Trophoblast cell (in vitro differentiated cells and primary cell): ENCODE results near the gene CD244.

Source experiments
- DNase-seq, 2 donors: peaks; one replicate each; pipeline ENCODE4 v3.0.0-alpha.2; 2016
- H2AFZ ChIP-seq: 2 replicates; pipeline ENCODE4 v1.6.1; 2013; ENCODE audit warnings: low read length, moderate library complexity, mild to moderate bottlenecking; ENCODE audit not compliant: insufficient read depth, poor library complexity
- H2AK5ac ChIP-seq: 2 replicates; pipeline ENCODE4 v1.6.1; 2013; ENCODE audit warnings: mild to moderate bottlenecking, low read length
- H2BK120ac ChIP-seq: 2 replicates; pipeline ENCODE4 v1.6.1; 2013; ENCODE audit warnings: low read length, mild to moderate bottlenecking, moderate library complexity; ENCODE audit not compliant: insufficient read depth, poor library complexity
- H2BK12ac ChIP-seq: 2 replicates; pipeline ENCODE4 v1.6.1; 2013; ENCODE audit warnings: mild to moderate bottlenecking, low read length, moderate library complexity
- H2BK5ac ChIP-seq: 2 replicates; pipeline ENCODE4 v1.6.1; 2013; ENCODE audit warnings: low read length, low read depth, moderate library complexity, mild to moderate bottlenecking; ENCODE audit not compliant: poor library complexity
- H3K14ac ChIP-seq: 2 replicates; pipeline ENCODE4 v1.6.1; 2013; ENCODE audit warnings: mild to moderate bottlenecking, low read length
- H3K18ac ChIP-seq: 2 replicates; pipeline ENCODE4 v1.6.1; 2013; ENCODE audit warnings: mild to moderate bottlenecking, low read length
- H3K23ac ChIP-seq: 2 replicates; pipeline ENCODE4 v1.6.1; 2013; ENCODE audit warnings: low read length
- H3K27ac ChIP-seq: 2 replicates; pipeline ENCODE4 v1.5.1; 2013; ENCODE audit warnings: low read depth, mild to moderate bottlenecking, inconsistent platforms, low read length, moderate library complexity
- H3K27me3 ChIP-seq: 2 replicates; pipeline ENCODE4 v1.6.1; 2013; ENCODE audit warnings: inconsistent platforms, mild to moderate bottlenecking, low read length, moderate library complexity; ENCODE audit not compliant: insufficient read depth
- H3K36me3 ChIP-seq, 2 experiments: 1 replicate in 1 of 2; 2 replicates in 1 of 2; pipeline ENCODE4 v1.6.1; 2013; ENCODE audit warnings: low read length in 2 of 2, mild to moderate bottlenecking in 2 of 2, moderate library complexity in 1 of 2; ENCODE audit not compliant: insufficient read depth in 2 of 2, control insufficient read depth in 1 of 2
- H3K4ac ChIP-seq: 2 replicates; pipeline ENCODE4 v1.6.1; 2013; ENCODE audit warnings: low read depth, mild to moderate bottlenecking, low read length, moderate library complexity
- H3K4me1 ChIP-seq, 2 experiments: 1 replicate in 1 of 2; 2 replicates in 1 of 2; pipeline ENCODE4 v1.6.1; 2013; ENCODE audit warnings: low read length in 2 of 2, mild to moderate bottlenecking in 2 of 2, moderate library complexity in 1 of 2; ENCODE audit not compliant: insufficient read depth in 2 of 2, control insufficient read depth in 1 of 2
- H3K4me2 ChIP-seq: 2 replicates; pipeline ENCODE4 v1.6.1; 2013; ENCODE audit warnings: inconsistent platforms, mild to moderate bottlenecking, low read length, moderate library complexity
- H3K4me3 ChIP-seq: 2 replicates; pipeline ENCODE4 v1.5.1; 2013; ENCODE audit warnings: mild to moderate bottlenecking, low read depth, low read length, inconsistent platforms
- H3K79me1 ChIP-seq: one replicate; pipeline ENCODE4 v1.6.1; 2013; ENCODE audit warnings: low read length
- H3K79me2 ChIP-seq: 2 replicates; pipeline ENCODE4 v1.6.1; 2013; ENCODE audit warnings: low read length, mild to moderate bottlenecking; ENCODE audit not compliant: control insufficient read depth, insufficient read depth, poor library complexity
- H3K9ac ChIP-seq: 2 replicates; pipeline ENCODE4 v1.6.1; 2013; ENCODE audit warnings: mild to moderate bottlenecking, low read length
- H3K9me3 ChIP-seq: 2 replicates; pipeline ENCODE4 v1.6.1; 2013; ENCODE audit warnings: low read depth, mild to moderate bottlenecking, control low read depth, inconsistent platforms, low read length; ENCODE audit not compliant: insufficient read depth
- H4K12ac ChIP-seq: 2 replicates; pipeline ENCODE4 v1.6.1; 2013; ENCODE audit warnings: low read depth, mild to moderate bottlenecking, low read length, moderate library complexity
- H4K8ac ChIP-seq: 2 replicates; pipeline ENCODE4 v1.6.1; 2013; ENCODE audit warnings: low read depth, mild to moderate bottlenecking, low read length, moderate library complexity
- H4K91ac ChIP-seq: one replicate; pipeline ENCODE4 v1.6.1; 2013; ENCODE audit warnings: low read depth, mild to moderate bottlenecking, low read length, moderate library complexity
- WGBS: extraction: QIAGEN DNeasy Blood & Tissue Kit; methylation state at CpG from one replicate; pipeline ENCODE4 v1.1.7; 2013; ENCODE audit warnings: missing lambda C conversion rate; ENCODE audit not compliant: insufficient read length, insufficient coverage; ENCODE audit errors: extremely low coverage; 5-methylcytosine and 5-hydroxymethylcytosine counted together

CD244 gene

GRCh38 chr1:160814856-160815255 lies 47.8 kb downstream of the CD244 start:
- peak; percentile 38 to 54 for DNase-seq
- H4K91ac ChIP-seq = no peak overlapping the region
- H3K4me3 ChIP-seq = no peak overlapping the region
- H3K27me3 ChIP-seq = no peaks in the 10 kb centered on the region
- H2BK5ac ChIP-seq = no peak overlapping the region
- no peaks in the 10 kb centered on the region for H3K9me3 ChIP-seq
- H3K4me2 ChIP-seq = no peak overlapping the region
- H3K36me3 ChIP-seq = no peaks in the 10 kb centered on the region
- no peak overlapping the region for H3K9ac ChIP-seq
- no peak overlapping the region for H3K27ac ChIP-seq
- H3K79me2 ChIP-seq = no peaks in the 10 kb centered on the region
- H3K18ac ChIP-seq = no peak overlapping the region
- H2BK12ac ChIP-seq = no peak overlapping the region
- H2AK5ac ChIP-seq = no peak overlapping the region
- H3K23ac ChIP-seq = no peak overlapping the region
- H4K12ac ChIP-seq = no peak overlapping the region
- no peak overlapping the region for H2BK120ac ChIP-seq
- WGBS = no CpG with 5 or more reads among the region's 8 CpGs
- H4K8ac ChIP-seq = no peak overlapping the region
- H3K14ac ChIP-seq = no peak overlapping the region
- H3K4ac ChIP-seq = no peak overlapping the region
- no peaks in the 10 kb centered on the region for H3K79me1 ChIP-seq
- peaks cover 7 to 14% of the 10 kb centered on the region in 2 experiments for H3K4me1 ChIP-seq
- H2AFZ ChIP-seq = no peak overlapping the region

- no peaks in the 10 kb centered on the region for H3K27me3 ChIP-seq
- H3K4ac ChIP-seq = no peak overlapping the region
- H2AK5ac ChIP-seq = no peak overlapping the region
- no peak overlapping the region for H2AFZ ChIP-seq
- no peak overlapping the region for H4K8ac ChIP-seq
- peaks cover 7 to 14% of the 10 kb centered on the region in 2 experiments for H3K4me1 ChIP-seq
- H3K79me1 ChIP-seq = no peaks in the 10 kb centered on the region
- H3K18ac ChIP-seq = no peak overlapping the region
- H3K9me3 ChIP-seq = no peaks in the 10 kb centered on the region
- WGBS = no CpG with 5 or more reads among the region's 6 CpGs
- DNase-seq = no peak
- H2BK12ac ChIP-seq = no peak overlapping the region
- H3K36me3 ChIP-seq = no peaks in the 10 kb centered on the region
- no peak overlapping the region for H3K4me3 ChIP-seq
- H3K27ac ChIP-seq = no peak overlapping the region
- no peak overlapping the region for H4K12ac ChIP-seq
- no peaks in the 10 kb centered on the region for H3K79me2 ChIP-seq
- H4K91ac ChIP-seq = no peak overlapping the region
- no peak overlapping the region for H3K4me2 ChIP-seq
- H2BK120ac ChIP-seq = no peak overlapping the region
- H2BK5ac ChIP-seq = no peak overlapping the region
- H3K23ac ChIP-seq = no peak overlapping the region
- no peak overlapping the region for H3K9ac ChIP-seq
- H3K14ac ChIP-seq = no peak overlapping the region
Measured at GRCh38 chr1:160814316-160814715, 48.4 kb downstream of the CD244 start.

DNA sequence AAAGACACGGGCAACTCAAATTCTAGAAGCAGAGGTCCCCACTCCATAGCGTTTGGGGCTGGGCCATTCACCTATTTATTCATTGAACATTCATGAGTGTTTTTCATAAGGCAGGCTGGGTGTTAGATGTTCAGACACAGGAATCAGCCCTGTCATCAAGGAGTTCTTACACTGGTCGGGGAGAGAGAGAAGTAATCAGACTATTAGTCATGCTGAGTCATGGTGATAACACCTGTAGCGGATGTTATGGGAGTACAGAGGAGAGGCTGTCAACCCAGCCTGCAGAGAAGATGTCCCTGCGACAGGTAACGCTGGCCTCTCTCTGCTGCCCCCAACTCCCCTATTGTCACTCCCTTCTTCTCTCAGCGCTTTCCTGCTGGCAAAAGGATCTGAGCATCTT lies 49.5 kb downstream of the CD244 start:
- Histone ChIP-seq H3K27me3 (no peaks in the 10 kb centered on the region), H3K79me1 (no peaks in the 10 kb centered on the region), H3K79me2 (no peaks in the 10 kb centered on the region), H3K9ac (no peak overlapping the region), H3K36me3 (no peaks in the 10 kb centered on the region), H3K18ac (no peak overlapping the region), H2BK12ac (no peak overlapping the region), H3K4me3 (no peak overlapping the region), H3K23ac (no peak overlapping the region), H3K27ac (no peak overlapping the region), H3K4me1 (peaks cover 7 to 14% of the 10 kb centered on the region in 2 experiments), H3K14ac (no peak overlapping the region), H2AK5ac (no peak overlapping the region), H3K4me2 (no peak overlapping the region), H2AFZ (no peak overlapping the region), H3K4ac (no peak overlapping the region), H3K9me3 (no peaks in the 10 kb centered on the region), H4K12ac (no peak overlapping the region), H4K91ac (no peak overlapping the region), H2BK5ac (no peak overlapping the region), H4K8ac (no peak overlapping the region), H2BK120ac (no peak overlapping the region)
- peak; percentile 52 to 83 for DNase-seq
- no CpG with 5 or more reads among the region's 7 CpGs for WGBS

DNA sequence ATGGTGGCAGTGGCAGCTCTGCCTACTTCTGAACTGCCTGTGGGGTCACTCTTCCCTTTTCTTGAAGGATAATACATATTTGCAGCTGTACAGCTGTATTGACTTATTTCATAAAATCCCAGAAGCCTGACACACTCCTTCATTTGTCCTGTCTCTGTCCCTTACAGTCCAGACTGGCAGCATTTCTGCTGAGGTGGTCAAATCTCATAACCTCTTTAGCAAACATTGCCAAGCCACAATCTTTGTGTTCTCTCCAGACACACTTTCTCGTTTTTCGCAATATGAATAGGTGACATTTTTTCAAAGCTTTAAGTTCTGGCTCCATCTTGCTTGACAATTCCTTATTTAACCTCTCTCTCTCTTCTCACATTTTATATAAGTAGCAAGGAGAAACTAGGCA lies 51.5 kb downstream of the CD244 start:
- H3K79me2 ChIP-seq = no peaks in the 10 kb centered on the region
- no peak overlapping the region for H3K18ac ChIP-seq
- H4K91ac ChIP-seq = no peak overlapping the region
- peak overlapping the region; percentile 92 for H2BK12ac ChIP-seq
- H3K27ac ChIP-seq = no peak overlapping the region
- H3K4me1 ChIP-seq = peaks cover 7 to 20% of the 10 kb centered on the region in 2 experiments
- H2AFZ ChIP-seq = no peak overlapping the region
- H3K4me2 ChIP-seq = no peak overlapping the region
- no CpG with 5 or more reads among the region's 2 CpGs for WGBS
- H2BK5ac ChIP-seq = no peak overlapping the region
- no peak overlapping the region for H3K9ac ChIP-seq
- H3K79me1 ChIP-seq = no peaks in the 10 kb centered on the region
- no peak overlapping the region for H3K4me3 ChIP-seq
- H3K23ac ChIP-seq = no peak overlapping the region
- no peak overlapping the region for H3K4ac ChIP-seq
- no peak overlapping the region for H4K8ac ChIP-seq
- peak overlapping the region; percentile 90 for H2AK5ac ChIP-seq
- no peak overlapping the region for H3K14ac ChIP-seq
- H3K9me3 ChIP-seq = peaks cover 5% of the 10 kb centered on the region
- H4K12ac ChIP-seq = no peak overlapping the region
- H2BK120ac ChIP-seq = peak overlapping the region; percentile 25
- DNase-seq = peak; percentile 18 to 79
- no peaks in the 10 kb centered on the region for H3K36me3 ChIP-seq
- no peaks in the 10 kb centered on the region for H3K27me3 ChIP-seq
